BJ (cell line): ENCODE results near the gene ANKRD13C. TPM values are rescaled to one million over a fixed set of nuclear protein-coding genes. Genes with fewer than 3 reads are reported as not detected.
"Not testable (repeated sequence)": the region's sequence is repeated elsewhere in the genome, so short reads cannot be mapped to it uniquely, and the experiment has no call there.

Experiments
- CTCF ChIA-PET: fragments of 350-600 bp; formaldehyde crosslinking; extraction: SDS; loops from one replicate; lab custom pipeline; 2021; ENCODE audit warnings: antibody characterized with exemption, inconsistent platforms; lab: Yijun Ruan, JAX
- POLR2A ChIA-PET: fragments of 300-600 bp; sonication (Branson Sonifier 250); formaldehyde crosslinking; extraction: SDS; loops from one replicate; lab custom pipeline; 2021; ENCODE audit warnings: antibody characterized with exemption; lab: Charles Lee
- DNase-seq: peaks from one replicate; pipeline ENCODE4 v3.0.0-alpha.2; 2011; ENCODE audit warnings: low read depth
- H3K27me3 ChIP-seq: 2 replicates; pipeline ENCODE4 v1.6.0; 2011; ENCODE audit warnings: low read length; ENCODE audit not compliant: control insufficient read depth, insufficient read depth
- H3K36me3 ChIP-seq: 2 replicates; pipeline ENCODE4 v1.5.1; 2011; ENCODE audit warnings: low read length; ENCODE audit not compliant: control insufficient read depth, insufficient read depth
- H3K4me3 ChIP-seq: 2 replicates; pipeline ENCODE4 v1.5.1; 2011; ENCODE audit warnings: low read depth, mild to moderate bottlenecking, control low read depth, low read length
- CTCF ChIP-seq: IDR thresholded peaks from 2 replicates; pipeline ENCODE4 v1.5.1; 2011; ENCODE audit warnings: low read depth, mild to moderate bottlenecking, control low read depth, inconsistent platforms, low read length, moderate library complexity; ENCODE audit not compliant: insufficient read depth
- polyA plus RNA-seq: library from polyadenylated mRNA; depleted of rRNA; stranded (reverse); fragments of >200 nt; gene quantifications from 2 replicates; pipeline ENCODE4 v1.2.3, GENCODE V29; 2011

The ANKRD13C gene
- polyA plus RNA-seq, 1 experiment, result 7.8 TPM

GRCh38 chr1:70348399-70349165 lies 5.9 kb downstream of the ANKRD13C start:
- POLR2A ChIA-PET, result no interaction called here
- H3K36me3 ChIP-seq, result no peaks in the 10 kb centered on the region
- CTCF ChIA-PET, result interaction anchor here (1.3 kb wide), 1 partner anchor 15 kb away, joined by 3 read pairs; no protein-coding TSS in a partner anchor
- H3K4me3 ChIP-seq, result no peak overlapping the region
- TF ChIP-seq CTCF, result no peak
- no peaks in the 10 kb centered on the region for H3K27me3 ChIP-seq
- DNase-seq, result no peak

GRCh38 chr1:70339644-70340043 lies 14.9 kb downstream of the ANKRD13C start:
- H3K27me3 ChIP-seq, DNase-seq, H3K4me3 ChIP-seq, POLR2A ChIA-PET, H3K36me3 ChIP-seq: not testable (repeated sequence)
- CTCF ChIA-PET, result interaction anchor here (0.7 kb wide), 1 partner anchor 174 kb away, joined by 3 read pairs; no protein-coding TSS in a partner anchor

- no peak for DNase-seq
- Histone ChIP-seq H3K36me3 (no peaks in the 10 kb centered on the region; the same call in 1 of the 2 replicates), H3K4me3 (no peak overlapping the region), H3K27me3 (no peaks in the 10 kb centered on the region)
- TF ChIP-seq CTCF, result no peak
- ChIA-PET CTCF (no interaction called here), POLR2A (no interaction called here)
These were observed 18.5 kb downstream of the ANKRD13C start for GRCh38 chr1:70336050-70336449.

GRCh38 chr1:70334436-70334835 lies 20.1 kb downstream of the ANKRD13C start:
- Histone ChIP-seq H3K36me3 (no peaks in the 10 kb centered on the region; the same call in 1 of the 2 replicates), H3K27me3 (no peaks in the 10 kb centered on the region), H3K4me3 (no peak overlapping the region)
- no peak for TF ChIP-seq CTCF
- ChIA-PET POLR2A (no interaction called here), CTCF (no interaction called here)
- DNase-seq, result no peak

GRCh38 chr1:70333245-70333644 lies 21.3 kb downstream of the ANKRD13C start:
- POLR2A ChIA-PET, result no interaction called here
- no peak overlapping the region for H3K4me3 ChIP-seq
- no peaks in the 10 kb centered on the region; the same call in 1 of the 2 replicates for H3K36me3 ChIP-seq
- DNase-seq, result no peak
- H3K27me3 ChIP-seq, result no peaks in the 10 kb centered on the region
- TF ChIP-seq CTCF, result no peak
- CTCF ChIA-PET, result no interaction called here
